Bronchial epithelial cell (primary cell): Measurements from ENCODE around the gene MAP3K20. TPM values are rescaled to one million over a fixed set of nuclear protein-coding genes. Genes with fewer than 3 reads are reported as not detected.
A peak's percentile ranks its signal among the peaks of the same experiment; 100 is the strongest.

Source experiments
- DNase-seq: peaks from one replicate; pipeline ENCODE4 v3.0.0-alpha.2; 2010; ENCODE audit warnings: low read depth
- FAIRE-seq: peaks from 2 replicates; lab custom pipeline; 2011; peaks lifted over from hg19 to GRCh38; lab: Jason Lieb, UNC
- H3K27me3 ChIP-seq: 2 replicates; pipeline ENCODE4 v1.5.1; 2011; ENCODE audit warnings: low read length; ENCODE audit not compliant: control insufficient read depth, insufficient read depth
- H3K36me3 ChIP-seq: 2 replicates; pipeline ENCODE4 v1.5.1; 2011; ENCODE audit warnings: low read length; ENCODE audit not compliant: control insufficient read depth, insufficient read depth
- H3K4me3 ChIP-seq: 2 replicates; pipeline ENCODE4 v1.5.1; 2011; ENCODE audit warnings: mild to moderate bottlenecking, low read depth, low read length, control low read depth
- total RNA-seq: library from RNA; depleted of rRNA; stranded (reverse); fragments of >200 nt; gene quantifications from 2 replicates; pipeline ENCODE4 v1.2.1, GENCODE V29; 2014
- TF ChIP-seq, protein P1 (sequence below): IDR thresholded peaks from 2 replicates; pipeline ENCODE4 v1.5.1; 2011; ENCODE audit warnings: mild to moderate bottlenecking, moderate library complexity, low read length, control low read depth, inconsistent platforms; ENCODE audit not compliant: insufficient read depth, severe bottlenecking

MAP3K20 gene
- total RNA-seq, 1 donor from 2014 or later = 43.2 TPM

DNA sequence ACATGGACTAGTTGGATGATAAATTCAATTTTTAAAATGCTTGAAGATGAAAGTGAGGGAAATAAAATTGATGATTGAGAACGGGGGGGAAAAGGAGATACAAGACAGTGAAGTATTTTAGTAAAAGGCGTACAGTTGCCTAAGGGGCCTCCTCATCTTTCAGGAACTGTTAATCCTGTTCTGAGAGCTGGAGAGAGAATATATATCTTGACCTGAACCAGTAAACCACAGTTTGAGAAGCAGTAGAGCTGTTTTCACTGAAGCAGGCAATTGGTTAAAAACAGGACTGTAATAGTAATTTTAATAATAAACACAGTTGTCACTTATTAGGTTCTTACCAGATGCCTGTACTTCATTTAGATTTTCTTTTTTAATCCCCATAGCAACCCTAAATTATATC is 137.5 kb downstream of the MAP3K20 start:
- peaks cover 2% of the 10 kb centered on the region for H3K36me3 ChIP-seq
- H3K27me3 ChIP-seq = no peaks in the 10 kb centered on the region
- no peak for DNase-seq
- FAIRE-seq = no peak
- TF ChIP-seq, protein P1, sequence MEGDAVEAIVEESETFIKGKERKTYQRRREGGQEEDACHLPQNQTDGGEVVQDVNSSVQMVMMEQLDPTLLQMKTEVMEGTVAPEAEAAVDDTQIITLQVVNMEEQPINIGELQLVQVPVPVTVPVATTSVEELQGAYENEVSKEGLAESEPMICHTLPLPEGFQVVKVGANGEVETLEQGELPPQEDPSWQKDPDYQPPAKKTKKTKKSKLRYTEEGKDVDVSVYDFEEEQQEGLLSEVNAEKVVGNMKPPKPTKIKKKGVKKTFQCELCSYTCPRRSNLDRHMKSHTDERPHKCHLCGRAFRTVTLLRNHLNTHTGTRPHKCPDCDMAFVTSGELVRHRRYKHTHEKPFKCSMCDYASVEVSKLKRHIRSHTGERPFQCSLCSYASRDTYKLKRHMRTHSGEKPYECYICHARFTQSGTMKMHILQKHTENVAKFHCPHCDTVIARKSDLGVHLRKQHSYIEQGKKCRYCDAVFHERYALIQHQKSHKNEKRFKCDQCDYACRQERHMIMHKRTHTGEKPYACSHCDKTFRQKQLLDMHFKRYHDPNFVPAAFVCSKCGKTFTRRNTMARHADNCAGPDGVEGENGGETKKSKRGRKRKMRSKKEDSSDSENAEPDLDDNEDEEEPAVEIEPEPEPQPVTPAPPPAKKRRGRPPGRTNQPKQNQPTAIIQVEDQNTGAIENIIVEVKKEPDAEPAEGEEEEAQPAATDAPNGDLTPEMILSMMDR = no peak
- no peak overlapping the region for H3K4me3 ChIP-seq

DNA sequence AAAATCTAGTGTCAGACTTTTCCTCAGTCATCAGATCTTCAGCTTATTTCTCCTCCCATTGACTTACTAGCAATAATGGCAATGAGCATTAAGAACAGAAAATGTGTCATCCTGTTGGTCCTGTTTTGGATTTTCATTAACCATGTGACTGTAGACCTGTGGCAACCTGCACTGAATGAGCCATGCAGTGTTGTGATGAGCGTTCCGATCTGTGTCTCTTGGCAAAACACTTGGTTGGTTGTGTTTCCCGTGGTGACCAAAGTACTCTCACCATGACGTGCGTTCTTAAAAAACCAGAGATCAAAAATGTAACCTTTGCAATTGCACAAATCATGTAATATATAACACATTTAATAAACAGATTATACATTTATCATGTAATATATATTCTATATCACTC is 138.6 kb downstream of the MAP3K20 start:
- Histone ChIP-seq H3K4me3 (no peak overlapping the region), H3K27me3 (no peaks in the 10 kb centered on the region), H3K36me3 (peaks cover 2% of the 10 kb centered on the region)
- TF ChIP-seq, protein P1 = no peak
- FAIRE-seq (peak; percentile 95), DNase-seq (peak; percentile 99)

DNA sequence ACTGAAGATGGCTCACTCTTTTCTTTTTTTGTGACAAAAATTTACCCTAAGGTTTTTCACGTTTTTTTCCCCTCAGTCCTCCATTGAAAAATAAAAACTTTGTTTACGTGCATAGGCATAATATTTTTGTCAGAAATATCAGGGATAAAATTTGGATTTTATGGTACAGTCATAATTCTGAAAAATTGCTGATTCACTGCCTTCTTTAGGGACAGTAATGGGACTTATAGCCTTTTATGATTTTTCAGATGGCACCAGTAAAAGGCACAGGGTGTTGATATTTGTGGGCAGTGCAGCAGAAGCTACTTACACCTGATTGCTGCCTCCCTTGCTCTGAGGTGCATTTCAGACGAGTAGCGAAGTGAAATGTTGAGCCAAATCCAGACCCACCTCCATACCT is 139.7 kb downstream of the MAP3K20 start:
- H3K27me3 ChIP-seq = no peaks in the 10 kb centered on the region
- FAIRE-seq (no peak), DNase-seq (no peak)
- H3K36me3 ChIP-seq = peaks cover 2% of the 10 kb centered on the region
- no peak overlapping the region for H3K4me3 ChIP-seq
- TF ChIP-seq, protein P1 = no peak

DNA sequence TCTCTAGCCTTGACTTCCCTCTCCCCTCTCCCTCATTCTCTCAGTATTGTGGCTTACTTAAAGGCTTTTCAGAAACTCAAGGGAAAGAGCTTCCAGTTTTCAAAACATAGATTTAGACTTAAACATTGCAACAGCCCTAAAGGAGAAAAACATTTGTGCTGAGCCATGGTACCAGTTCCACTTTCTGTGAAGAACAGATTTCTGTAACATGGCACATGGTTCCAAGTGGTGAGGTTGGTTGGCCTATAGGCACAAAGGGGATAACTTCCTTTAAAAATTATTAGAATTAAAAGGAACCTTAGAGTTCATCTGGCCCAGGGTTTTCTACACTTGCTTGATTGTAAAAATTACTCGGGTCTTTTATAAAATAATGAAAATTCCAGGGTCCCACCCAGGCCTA is 140.4 kb downstream of the MAP3K20 start:
- Histone ChIP-seq H3K27me3 (no peaks in the 10 kb centered on the region), H3K36me3 (peaks cover 2% of the 10 kb centered on the region), H3K4me3 (no peak overlapping the region)
- TF ChIP-seq, protein P1 = no peak
- DNase-seq = no peak
- FAIRE-seq = no peak

DNA sequence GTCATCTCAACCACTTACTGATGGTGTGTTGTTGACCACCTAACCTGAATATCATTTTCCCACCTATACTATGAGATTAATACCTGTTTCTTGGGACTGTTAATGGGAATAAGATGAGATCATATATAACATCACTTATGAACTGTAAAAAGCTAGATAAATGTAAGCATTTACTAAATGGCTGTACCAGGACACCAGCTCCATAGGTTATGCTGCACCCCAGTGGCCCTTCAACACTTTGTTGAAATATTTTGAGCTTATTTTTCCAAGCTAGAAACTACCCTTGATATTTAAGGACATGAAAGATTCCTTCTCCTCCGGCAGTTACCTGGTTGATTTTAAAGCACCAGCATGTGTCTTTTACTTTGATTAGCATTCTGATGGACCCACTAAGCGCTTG is 141.0 kb downstream of the MAP3K20 start:
- DNase-seq = no peak
- H3K27me3 ChIP-seq = no peaks in the 10 kb centered on the region
- TF ChIP-seq, protein P1 = no peak
- no peak for FAIRE-seq
- no peak overlapping the region for H3K4me3 ChIP-seq
- no peaks in the 10 kb centered on the region for H3K36me3 ChIP-seq

DNA sequence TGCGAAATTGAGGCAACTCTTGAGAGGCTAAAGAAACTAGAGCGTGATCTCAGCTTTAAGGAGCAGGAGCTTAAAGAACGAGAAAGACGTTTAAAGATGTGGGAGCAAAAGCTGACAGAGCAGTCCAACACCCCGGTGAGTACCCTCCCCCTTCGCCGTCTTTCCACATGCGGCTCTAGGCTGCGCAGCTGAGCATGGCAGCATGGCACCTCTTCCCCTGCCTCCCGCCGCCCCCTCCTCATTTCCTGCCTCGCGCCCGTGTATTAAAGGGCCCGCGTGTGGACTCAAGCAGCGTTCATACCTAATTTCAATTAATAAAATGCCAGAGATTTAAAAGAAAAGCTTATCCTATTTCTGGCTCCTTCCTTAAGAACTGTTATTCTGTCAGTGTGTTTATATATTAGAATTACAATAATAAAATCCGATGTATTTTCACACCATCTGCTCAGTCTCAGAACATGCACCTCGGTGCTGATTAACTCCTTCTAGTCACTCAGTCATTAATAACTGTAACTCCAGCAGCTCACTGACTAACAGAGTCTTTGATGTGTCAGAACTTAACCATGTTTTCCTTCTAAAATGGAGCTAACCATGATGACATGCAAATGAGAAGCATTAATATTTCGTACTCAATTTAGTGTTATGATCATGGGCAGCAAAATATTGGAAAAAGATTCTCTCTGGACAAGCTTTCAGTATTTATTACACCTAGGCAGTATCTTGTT is 141.6 kb downstream of the MAP3K20 start:
- Histone ChIP-seq H3K27me3 (no peaks in the 10 kb centered on the region), H3K4me3 (no peak overlapping the region), H3K36me3 (peaks cover under 1% of the 10 kb centered on the region)
- DNase-seq (peak; percentile 10), FAIRE-seq (no peak)
- TF ChIP-seq, protein P1 = no peak
